H1 (cell line): ENCODE data around the gene GOLGA2. TPM values are rescaled to one million over a fixed set of nuclear protein-coding genes. Genes with fewer than 3 reads are reported as not detected.

Experiments
- CBX5 ChIP-seq: fragments of 300-800, 300-1000 bp; sonication (generic); IDR thresholded peaks from 2 replicates; pipeline ENCODE4 v1.7.1; 2016; ENCODE audit warnings: antibody characterized with exemption, low read length, low read depth
- RBBP5 ChIP-seq: IDR thresholded peaks from 2 replicates; pipeline ENCODE4 v1.7.1; 2012; ENCODE audit warnings: low read depth, mild to moderate bottlenecking, inconsistent platforms, low read length, moderate library complexity, borderline replicate concordance
- polyA plus RNA-seq, 7 experiments: library from polyadenylated mRNA; depleted of rRNA in 3 of 7; stranded (reverse) in 5 of 7; unstranded in 2 of 7; fragments of >200 nt in 5 of 7; fragments of 200-250 nt in 2 of 7; gene quantifications; 1 replicate in 5 of 7; 2 replicates in 1 of 7; 4 replicates in 1 of 7; pipeline versions ENCODE4 v1.2.1 to v1.2.3, GENCODE V29; 2011 to 2013; ENCODE audit warnings: missing spikeins in 2 of 7, mixed read lengths in 2 of 7
- total RNA-seq: library from RNA; stranded (reverse); fragmentation: NEBNext Ultra II Directional; extraction: Animal tissue kit (Norgen Biotek cat#: 25700); gene quantifications from 2 replicates; pipeline ENCODE4 v1.2.1, GENCODE V29; 2021
- TF ChIP-seq, protein P1 (sequence below): fragments of 300-600 bp; sonication (generic); IDR thresholded peaks from 2 replicates; pipeline ENCODE4 v1.7.1; 2012; ENCODE audit warnings: low read length, moderate library complexity, mild to moderate bottlenecking, inconsistent platforms; ENCODE audit not compliant: insufficient replicate concordance

GOLGA2 gene
- total and polyA plus RNA-seq, 2 of the 8 experiments (the other 6 are each of a cell fraction or from before 2014, with no cell fraction given), result 13.1 to 43.6 TPM

DNA sequence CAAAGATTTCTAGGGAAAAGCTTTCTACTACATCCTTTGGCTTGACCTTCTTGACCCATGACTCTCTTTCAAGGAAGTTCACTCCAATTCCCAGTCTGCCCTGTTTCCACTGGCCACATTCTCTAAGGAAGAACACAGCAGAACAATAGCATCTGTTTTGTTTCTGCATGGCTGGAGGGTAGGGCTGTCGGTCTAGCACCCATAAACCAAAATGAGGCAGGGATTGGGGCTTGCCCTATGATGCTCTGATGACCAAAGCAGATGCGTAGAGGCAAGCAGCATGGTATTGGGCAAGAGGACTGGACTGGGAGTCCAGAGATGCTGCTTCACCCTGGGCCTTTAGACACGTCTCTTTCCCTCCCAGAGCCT, 24.1 kb downstream of the GOLGA2 start (continued):
- TF ChIP-seq, protein P1, sequence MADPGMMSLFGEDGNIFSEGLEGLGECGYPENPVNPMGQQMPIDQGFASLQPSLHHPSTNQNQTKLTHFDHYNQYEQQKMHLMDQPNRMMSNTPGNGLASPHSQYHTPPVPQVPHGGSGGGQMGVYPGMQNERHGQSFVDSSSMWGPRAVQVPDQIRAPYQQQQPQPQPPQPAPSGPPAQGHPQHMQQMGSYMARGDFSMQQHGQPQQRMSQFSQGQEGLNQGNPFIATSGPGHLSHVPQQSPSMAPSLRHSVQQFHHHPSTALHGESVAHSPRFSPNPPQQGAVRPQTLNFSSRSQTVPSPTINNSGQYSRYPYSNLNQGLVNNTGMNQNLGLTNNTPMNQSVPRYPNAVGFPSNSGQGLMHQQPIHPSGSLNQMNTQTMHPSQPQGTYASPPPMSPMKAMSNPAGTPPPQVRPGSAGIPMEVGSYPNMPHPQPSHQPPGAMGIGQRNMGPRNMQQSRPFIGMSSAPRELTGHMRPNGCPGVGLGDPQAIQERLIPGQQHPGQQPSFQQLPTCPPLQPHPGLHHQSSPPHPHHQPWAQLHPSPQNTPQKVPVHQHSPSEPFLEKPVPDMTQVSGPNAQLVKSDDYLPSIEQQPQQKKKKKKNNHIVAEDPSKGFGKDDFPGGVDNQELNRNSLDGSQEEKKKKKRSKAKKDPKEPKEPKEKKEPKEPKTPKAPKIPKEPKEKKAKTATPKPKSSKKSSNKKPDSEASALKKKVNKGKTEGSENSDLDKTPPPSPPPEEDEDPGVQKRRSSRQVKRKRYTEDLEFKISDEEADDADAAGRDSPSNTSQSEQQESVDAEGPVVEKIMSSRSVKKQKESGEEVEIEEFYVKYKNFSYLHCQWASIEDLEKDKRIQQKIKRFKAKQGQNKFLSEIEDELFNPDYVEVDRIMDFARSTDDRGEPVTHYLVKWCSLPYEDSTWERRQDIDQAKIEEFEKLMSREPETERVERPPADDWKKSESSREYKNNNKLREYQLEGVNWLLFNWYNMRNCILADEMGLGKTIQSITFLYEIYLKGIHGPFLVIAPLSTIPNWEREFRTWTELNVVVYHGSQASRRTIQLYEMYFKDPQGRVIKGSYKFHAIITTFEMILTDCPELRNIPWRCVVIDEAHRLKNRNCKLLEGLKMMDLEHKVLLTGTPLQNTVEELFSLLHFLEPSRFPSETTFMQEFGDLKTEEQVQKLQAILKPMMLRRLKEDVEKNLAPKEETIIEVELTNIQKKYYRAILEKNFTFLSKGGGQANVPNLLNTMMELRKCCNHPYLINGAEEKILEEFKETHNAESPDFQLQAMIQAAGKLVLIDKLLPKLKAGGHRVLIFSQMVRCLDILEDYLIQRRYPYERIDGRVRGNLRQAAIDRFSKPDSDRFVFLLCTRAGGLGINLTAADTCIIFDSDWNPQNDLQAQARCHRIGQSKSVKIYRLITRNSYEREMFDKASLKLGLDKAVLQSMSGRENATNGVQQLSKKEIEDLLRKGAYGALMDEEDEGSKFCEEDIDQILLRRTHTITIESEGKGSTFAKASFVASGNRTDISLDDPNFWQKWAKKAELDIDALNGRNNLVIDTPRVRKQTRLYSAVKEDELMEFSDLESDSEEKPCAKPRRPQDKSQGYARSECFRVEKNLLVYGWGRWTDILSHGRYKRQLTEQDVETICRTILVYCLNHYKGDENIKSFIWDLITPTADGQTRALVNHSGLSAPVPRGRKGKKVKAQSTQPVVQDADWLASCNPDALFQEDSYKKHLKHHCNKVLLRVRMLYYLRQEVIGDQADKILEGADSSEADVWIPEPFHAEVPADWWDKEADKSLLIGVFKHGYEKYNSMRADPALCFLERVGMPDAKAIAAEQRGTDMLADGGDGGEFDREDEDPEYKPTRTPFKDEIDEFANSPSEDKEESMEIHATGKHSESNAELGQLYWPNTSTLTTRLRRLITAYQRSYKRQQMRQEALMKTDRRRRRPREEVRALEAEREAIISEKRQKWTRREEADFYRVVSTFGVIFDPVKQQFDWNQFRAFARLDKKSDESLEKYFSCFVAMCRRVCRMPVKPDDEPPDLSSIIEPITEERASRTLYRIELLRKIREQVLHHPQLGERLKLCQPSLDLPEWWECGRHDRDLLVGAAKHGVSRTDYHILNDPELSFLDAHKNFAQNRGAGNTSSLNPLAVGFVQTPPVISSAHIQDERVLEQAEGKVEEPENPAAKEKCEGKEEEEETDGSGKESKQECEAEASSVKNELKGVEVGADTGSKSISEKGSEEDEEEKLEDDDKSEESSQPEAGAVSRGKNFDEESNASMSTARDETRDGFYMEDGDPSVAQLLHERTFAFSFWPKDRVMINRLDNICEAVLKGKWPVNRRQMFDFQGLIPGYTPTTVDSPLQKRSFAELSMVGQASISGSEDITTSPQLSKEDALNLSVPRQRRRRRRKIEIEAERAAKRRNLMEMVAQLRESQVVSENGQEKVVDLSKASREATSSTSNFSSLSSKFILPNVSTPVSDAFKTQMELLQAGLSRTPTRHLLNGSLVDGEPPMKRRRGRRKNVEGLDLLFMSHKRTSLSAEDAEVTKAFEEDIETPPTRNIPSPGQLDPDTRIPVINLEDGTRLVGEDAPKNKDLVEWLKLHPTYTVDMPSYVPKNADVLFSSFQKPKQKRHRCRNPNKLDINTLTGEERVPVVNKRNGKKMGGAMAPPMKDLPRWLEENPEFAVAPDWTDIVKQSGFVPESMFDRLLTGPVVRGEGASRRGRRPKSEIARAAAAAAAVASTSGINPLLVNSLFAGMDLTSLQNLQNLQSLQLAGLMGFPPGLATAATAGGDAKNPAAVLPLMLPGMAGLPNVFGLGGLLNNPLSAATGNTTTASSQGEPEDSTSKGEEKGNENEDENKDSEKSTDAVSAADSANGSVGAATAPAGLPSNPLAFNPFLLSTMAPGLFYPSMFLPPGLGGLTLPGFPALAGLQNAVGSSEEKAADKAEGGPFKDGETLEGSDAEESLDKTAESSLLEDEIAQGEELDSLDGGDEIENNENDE, result no peak
- TF ChIP-seq CBX5 (no peak), RBBP5 (no peak)
